Fibroblast of skin of right quadriceps (primary cell): ENCODE data around the gene VPS41.
A peak's percentile ranks its signal among the peaks of the same experiment; 100 is the strongest.
"Not testable (repeated sequence)": the region's sequence is repeated elsewhere in the genome, so short reads cannot be mapped to it uniquely, and the experiment has no call there.

Experiments
- DNase-seq: peaks from one replicate; pipeline ENCODE4 v3.0.0-alpha.2; 2013

The VPS41 gene

GRCh38 chr7:38905056-38905759 is 3.8 kb downstream of the VPS41 start:
- no peak for DNase-seq

GRCh38 chr7:38903057-38903456 is 5.9 kb downstream of the VPS41 start:
- DNase-seq, result no peak

- DNase-seq, result no peak
These were observed 6.5 kb downstream of the VPS41 start for GRCh38 chr7:38902449-38902848.

- DNase-seq, result peak; percentile 47
These were observed 15.9 kb downstream of the VPS41 start for GRCh38 chr7:38893061-38893460.

DNA sequence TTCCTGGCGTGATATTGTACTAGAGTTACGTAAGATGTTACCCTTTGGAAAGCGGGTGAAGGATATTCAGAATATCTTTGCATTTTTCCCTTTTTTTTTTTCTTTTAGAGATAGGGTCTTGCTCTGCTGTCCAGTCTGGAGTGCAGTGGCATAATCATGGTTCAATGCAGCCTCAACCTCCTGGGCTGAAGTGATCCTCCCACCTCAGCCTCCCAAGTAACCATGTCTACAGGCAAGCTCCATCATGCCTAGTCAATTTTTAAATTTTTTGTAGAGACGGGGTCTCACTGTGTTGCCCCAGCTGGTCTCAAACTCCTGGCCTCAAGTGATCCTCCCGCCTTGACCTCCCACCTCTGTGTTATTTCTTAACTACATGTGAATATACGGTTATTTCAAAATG is 18.4 kb downstream of the VPS41 start:
- DNase-seq, result no peak

DNA sequence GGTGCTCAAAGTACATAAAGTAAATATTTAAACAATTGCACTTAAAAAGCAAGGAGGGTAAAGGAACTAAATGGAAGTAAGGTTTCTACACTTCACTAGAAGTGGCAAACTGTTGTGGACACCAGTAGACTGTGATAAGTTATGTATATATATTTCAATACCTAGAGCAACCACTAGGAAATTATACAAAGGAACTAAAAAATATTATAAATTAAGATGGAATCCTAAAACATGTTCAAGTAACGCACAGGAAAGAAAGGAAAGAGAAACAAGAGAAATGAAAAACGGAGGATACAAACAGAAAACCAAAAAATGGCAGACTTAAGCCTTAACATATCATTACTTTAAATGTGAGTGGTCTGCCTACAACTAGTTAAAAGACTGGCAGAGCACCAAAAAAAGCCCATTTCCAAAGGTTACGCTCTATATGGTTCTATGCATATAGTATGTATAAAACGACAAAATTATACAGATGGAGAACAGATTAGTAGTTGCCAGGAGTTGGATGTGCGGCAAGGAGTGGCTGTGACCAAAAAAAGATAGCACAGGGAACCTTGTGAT is 19.0 kb downstream of the VPS41 start:
- DNase-seq, result no peak

DNA sequence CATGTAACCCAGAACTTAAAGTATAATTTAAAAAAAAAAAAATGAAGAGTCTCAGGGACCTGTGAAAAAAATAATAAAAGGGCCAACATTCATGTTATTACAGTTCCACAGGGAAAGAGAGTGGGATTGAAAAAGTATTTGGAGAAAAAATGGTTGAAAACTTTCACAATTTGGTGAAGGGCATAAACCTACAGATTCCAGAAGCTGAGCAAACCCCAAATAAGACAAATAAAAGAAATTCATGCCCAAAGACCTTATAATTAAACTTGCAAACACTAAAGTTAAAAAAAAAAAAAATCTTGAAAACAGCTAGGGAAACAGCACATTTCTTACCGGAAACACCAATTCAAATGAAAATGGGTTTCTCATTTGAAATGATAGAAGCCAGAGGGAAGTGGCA is 19.9 kb downstream of the VPS41 start:
- no peak for DNase-seq

DNA sequence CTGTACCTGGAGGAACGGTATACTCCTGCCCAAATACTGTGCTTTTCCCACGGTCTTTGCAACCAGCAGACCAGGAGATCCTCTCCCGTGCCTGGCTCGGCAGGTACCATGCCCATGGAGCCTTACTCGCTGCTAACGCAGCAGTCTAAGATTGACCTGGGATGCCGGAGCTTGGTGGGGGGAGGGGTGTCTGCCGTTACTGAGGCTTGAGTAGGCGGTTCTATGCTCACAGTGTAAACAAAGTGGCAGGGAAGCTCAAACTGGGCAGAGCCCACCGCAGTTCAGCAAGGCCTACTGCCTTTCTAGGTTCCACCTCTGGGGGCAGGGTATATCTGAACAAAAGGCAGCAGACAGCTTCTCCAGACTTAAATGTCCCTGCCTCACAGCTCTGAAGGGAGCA is 22.7 kb downstream of the VPS41 start:
- no peak for DNase-seq

GRCh38 chr7:38883706-38884105 is 25.3 kb downstream of the VPS41 start:
- no peak for DNase-seq

DNA sequence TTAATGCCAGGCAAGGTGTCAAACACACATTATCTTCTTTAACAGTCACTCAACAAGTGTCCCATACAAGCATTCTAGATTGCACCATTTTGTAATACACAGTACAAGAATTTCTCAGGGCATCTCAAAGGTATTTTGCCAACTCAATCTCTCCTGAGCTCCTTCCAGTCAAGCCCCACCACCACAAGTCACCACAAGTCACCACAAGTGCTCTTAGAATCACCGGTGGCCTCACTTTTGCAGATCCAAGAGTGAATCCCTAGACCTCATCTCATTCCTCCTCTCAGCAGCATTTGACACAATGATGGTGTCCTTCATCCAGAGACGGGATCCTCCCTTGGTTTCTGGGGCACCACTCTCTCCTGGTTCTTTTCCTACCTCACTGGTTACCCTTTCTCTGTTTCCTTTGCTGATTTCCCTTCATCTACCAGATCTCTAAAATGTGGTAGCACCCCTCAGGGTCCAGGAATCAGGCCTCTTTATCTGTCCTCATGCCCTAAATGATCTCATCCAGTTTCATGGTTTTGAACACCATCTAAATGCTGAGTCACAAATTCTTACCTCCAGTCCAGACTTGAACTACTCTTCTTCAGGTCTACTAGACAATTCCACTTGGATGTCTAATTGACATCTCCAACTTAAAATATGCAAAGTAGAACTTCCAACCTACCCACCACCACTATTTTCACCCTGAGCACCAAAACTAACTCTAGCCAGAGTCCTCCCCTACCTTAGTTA is 26.9 kb downstream of the VPS41 start:
- no peak for DNase-seq

- no peak for DNase-seq
These were observed 28.0 kb downstream of the VPS41 start for GRCh38 chr7:38881015-38881414.

DNA sequence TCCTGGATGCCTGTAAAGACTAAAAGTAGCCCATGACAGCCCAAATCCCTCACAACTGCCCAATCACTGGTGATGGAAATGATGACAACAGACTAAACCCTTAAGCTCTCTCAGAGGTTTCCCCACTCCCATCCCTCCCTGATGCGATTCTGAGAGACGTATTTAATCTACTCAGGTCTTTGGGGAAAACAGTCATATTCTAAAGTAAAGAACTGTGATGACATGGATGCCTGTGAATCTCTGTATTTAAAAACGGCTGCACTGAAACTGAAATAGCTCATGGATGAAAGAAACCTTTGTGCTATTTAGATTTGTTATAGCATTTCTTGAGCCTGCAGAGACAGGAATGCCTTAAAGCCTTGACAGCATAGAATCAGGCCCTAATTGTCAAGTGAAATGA is 28.5 kb downstream of the VPS41 start:
- DNase-seq, result no peak

- DNase-seq, result no peak
These were observed 29.0 kb downstream of the VPS41 start for GRCh38 chr7:38880035-38880434.

DNA sequence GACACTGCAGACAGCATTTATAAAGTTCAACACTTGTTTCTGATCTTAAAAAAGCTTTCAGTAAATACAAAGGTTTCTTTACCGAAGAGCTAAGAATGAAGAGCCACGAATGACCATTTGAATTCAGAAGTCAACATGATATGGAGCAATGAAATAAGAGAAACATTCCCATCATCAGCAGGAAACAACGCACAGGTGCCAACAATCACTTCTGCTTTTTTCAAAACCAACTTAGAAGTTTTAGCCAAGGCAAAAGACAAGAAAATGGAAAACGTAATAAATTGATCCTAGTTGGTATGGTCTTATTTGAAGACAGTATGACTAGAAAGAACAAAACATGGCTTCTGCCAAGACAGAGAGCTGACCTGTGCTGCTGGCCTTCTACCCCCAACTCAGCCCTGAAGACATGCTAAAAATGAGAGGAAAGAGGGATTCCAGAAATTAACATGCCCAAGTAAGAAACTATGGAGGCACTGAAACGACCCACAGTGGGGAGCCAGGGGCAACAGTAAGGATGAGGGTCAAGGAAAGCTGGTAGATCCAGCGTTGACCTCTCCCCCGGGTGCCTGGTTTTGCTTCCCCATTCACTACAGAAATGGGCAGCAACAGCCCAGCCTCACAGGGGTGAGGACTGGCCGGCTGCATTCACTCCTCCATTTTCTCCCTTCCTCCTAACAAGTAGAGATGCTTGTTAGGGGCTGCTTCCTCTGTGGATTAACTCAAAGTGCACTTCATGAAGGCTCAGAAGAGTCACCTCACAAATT is 30.1 kb downstream of the VPS41 start:
- DNase-seq, result no peak

DNA sequence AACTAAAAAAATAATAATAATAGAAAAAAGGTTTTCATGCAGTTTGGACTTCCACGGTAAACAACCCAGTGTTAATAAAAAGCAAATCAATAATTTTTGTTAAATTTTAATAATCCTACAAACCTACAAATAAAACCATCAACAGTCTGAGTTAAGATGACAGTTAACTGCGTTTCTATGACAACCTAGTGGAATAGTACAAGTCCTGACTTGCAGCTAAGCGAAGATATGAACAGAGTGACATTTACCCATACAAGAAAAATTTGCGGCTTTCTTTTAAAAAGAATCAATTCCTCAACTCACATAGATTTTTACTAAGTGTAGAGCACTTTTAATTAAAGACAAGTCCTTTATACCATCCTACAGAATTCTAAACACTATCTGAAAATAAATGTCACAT is 35.6 kb downstream of the VPS41 start:
- DNase-seq, result no peak

GRCh38 chr7:38872202-38872601 is 36.8 kb downstream of the VPS41 start:
- DNase-seq, result no peak

- DNase-seq, result peak; percentile 27
These were observed 38.8 kb downstream of the VPS41 start for GRCh38 chr7:38870147-38870546.

DNA sequence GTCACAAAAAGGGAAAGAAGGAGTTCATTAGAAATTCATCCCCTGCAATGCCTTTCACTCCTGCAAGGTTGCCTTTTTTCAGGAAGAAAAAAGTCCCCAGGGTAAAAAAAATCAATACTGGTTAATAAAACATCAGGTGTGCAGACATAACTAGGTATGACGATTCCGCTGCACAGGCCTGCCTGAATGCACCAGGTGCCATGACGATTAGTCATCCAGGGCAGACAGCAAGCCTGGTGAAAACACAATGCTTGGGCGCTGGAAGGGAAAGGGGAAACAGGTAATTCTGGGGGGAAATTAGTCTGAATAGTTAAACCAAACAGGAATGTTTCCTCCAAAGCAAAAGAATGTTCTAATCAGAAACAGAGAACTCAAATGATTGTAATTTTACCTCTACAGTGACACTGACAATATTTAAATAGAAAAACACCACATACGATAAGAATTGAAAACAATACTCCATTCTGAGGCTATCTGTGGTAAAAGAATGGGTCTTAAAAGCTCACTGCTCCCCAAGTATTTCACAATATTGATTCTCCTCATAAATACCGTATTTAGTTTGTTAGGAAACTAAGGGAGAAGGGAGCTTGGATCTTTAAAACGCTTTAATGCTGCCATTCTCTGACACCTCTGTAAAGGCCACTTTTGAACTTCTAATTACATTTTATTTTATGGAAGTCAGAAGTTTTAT is 45.2 kb downstream of the VPS41 start:
- DNase-seq, result no peak

DNA sequence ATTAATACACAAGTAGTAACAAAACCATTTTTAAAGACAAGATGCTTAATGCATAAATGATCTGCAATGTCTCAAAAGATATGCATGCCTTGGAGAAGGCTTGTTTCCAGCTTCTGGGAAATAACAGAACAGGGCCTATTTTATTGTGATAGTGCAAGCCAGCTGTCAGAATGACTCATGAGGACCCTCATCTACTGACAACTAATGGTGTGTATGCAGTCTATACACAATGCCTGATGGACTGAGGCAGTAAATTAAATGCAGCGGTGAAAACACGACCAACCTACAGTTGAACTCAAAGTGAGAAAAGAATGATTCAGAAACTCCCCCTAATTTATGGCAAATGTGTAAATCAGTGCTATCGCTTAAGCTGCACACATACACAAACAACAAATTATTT is 46.3 kb downstream of the VPS41 start:
- no peak for DNase-seq

DNA sequence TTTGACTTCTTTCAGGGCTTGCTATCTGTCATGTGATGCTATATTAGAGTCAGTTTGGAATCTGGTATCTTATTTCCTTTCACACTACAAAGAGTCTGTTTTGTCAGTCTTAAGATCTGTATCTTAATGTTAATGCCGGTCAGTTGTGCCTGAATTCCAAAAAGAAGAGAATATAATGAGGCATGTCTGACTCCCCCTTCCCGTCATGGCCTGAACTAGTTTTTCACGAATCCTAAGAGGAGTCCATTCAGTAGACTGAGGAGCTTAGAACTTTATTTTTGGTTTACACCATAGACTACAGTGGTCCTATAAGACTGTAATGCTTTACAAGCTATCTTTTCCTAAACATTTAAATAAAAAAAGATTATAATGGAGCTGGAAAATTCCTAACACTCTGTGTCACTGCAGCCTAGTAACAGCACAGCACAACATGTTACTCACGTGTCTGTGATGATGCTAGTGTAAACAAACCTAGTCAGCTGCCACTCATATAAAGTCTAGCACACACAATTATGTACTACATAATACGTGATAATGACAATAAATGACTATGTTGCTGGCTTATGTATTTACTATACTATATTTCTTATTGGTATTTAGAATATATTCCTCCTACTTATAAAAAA is 50.6 kb downstream of the VPS41 start:
- DNase-seq, result peak; percentile 32

DNA sequence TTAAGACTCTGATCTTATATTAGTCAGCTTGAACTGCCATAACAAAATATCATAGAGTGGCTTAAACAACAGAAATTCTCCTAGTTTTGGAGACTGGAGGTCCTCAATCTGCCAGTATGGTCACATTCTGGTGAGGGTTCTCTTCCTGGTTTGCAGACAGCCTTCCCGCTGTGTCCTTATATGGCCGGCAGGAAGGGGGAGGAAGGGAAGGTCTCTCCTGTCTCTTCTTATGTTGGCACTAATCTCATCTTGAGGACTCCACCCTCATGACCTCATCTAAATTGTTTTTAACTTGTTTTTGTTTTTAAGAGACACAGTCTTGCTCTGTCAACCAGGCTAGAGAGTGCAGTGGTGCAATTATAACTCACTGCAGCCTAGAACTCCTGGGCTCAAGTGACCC is 53.1 kb downstream of the VPS41 start:
- DNase-seq, result no peak

- no peak for DNase-seq
These were observed 53.6 kb downstream of the VPS41 start for GRCh38 chr7:38855386-38855785.

- DNase-seq, result not testable (repeated sequence)
These were observed 54.0 kb downstream of the VPS41 start for GRCh38 chr7:38854947-38855346.
